Naive B cell (primary cell): ENCODE data around the gene C7orf33. TPM values are rescaled to one million over a fixed set of nuclear protein-coding genes. Genes with fewer than 3 reads are reported as not detected.
A peak's percentile ranks its signal among the peaks of the same experiment; 100 is the strongest.

ENCODE experiments used
- ATAC-seq, 2 donors: fragments of 150-1000 bp; cut with Tn5 transposase; 2 replicates each; pipeline ENCODE4 v1.10.0; 2021; ENCODE audit warnings: low read depth in 2 of 2, mild to moderate bottlenecking in 2 of 2, moderate library complexity in 2 of 2
- DNase-seq: peaks from one replicate; pipeline ENCODE4 v3.0.0; 2022
- H3K27ac Mint-ChIP-seq, 6 donors: one replicate each; pipeline ENCODE4 v1.8.0; 2020 to 2022; ENCODE audit warnings: mild to moderate bottlenecking in 6 of 6, mixed read lengths in 6 of 6, moderate library complexity in 5 of 6, inconsistent platforms in 2 of 6
- H3K27me3 Mint-ChIP-seq, 3 donors: one replicate each; pipeline ENCODE4 v1.8.0; 2021 to 2022; ENCODE audit warnings: mixed read lengths in 3 of 3, mild to moderate bottlenecking in 1 of 3
- H3K36me3 Mint-ChIP-seq, 2 donors: one replicate each; pipeline ENCODE4 v1.8.0; 2020 to 2022; ENCODE audit warnings: mixed read lengths in 2 of 2, inconsistent platforms in 1 of 2, mild to moderate bottlenecking in 1 of 2
- H3K4me1 Mint-ChIP-seq, 3 donors: one replicate each; pipeline ENCODE4 v1.8.0; 2020 to 2022; ENCODE audit warnings: mixed read lengths in 3 of 3, inconsistent platforms in 1 of 3, mild to moderate bottlenecking in 1 of 3, moderate library complexity in 1 of 3
- H3K4me3 Mint-ChIP-seq, 8 donors: one replicate each; pipeline ENCODE4 v1.8.0; 2020 to 2022; ENCODE audit warnings: mild to moderate bottlenecking in 8 of 8, mixed read lengths in 8 of 8, moderate library complexity in 8 of 8, inconsistent platforms in 2 of 8
- H3K9me3 Mint-ChIP-seq, 7 donors: one replicate each; pipeline ENCODE4 v1.8.0; 2020 to 2022; ENCODE audit warnings: mixed read lengths in 7 of 7, mild to moderate bottlenecking in 5 of 7, inconsistent platforms in 2 of 7, moderate library complexity in 1 of 7
- polyA plus RNA-seq, 6 donors: library from polyadenylated mRNA; unstranded; fragments of 300-500 nt; fragmentation: Illumina TruSeq; gene quantifications; one replicate each; pipeline ENCODE4 v1.2.3, GENCODE V29; 2021; ENCODE audit warnings: low read depth in 6 of 6

C7orf33 gene
- polyA plus RNA-seq, 6 donors from 2014 or later, result not detected

DNA sequence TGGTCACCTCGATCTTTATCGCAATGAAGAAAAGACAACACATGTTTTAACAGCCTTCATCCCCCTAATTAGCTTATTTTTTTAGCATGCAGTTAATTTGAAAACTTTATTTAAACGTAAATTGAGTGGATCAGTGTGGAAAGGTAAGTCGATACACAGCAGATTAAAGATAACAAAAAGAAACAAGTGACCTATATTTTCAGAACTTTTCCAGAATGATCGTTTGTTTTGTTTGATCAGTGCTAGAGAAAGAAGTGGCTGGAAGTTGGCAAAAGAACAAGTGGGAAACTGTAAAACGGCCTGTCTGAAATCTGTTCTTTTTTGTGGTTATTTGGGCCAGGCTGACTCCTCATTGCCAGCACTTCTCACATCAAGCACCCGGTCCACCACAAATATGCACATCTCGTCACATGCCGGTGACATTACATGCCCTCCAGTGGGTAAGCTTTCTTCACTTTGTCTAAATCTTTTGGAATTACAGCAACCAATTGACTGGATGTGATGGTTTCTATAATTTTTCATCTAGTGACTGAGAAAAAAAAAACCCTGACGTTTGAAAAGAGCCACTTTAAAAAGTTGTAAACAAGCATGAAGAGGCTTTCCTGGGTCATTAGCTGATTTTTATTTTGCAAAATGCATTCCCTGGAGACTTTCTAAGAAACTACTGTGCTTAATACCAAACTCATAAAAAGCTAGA is 33.2 kb downstream of the C7orf33 start:
- ATAC-seq (no peak), DNase-seq (no peak)
- H3K4me1 Mint-ChIP-seq, result peaks cover 0 to 6% (median under 1%) of the 10 kb centered on the region in 3 donors
- H3K27me3 Mint-ChIP-seq, result peaks cover 15 to 28% (median 20%) of the 10 kb centered on the region in 3 donors
- H3K4me3 Mint-ChIP-seq, result no peak overlapping the region
- peaks cover 0 to 4% (median 0%) of the 10 kb centered on the region in 7 donors for H3K9me3 Mint-ChIP-seq
- H3K27ac Mint-ChIP-seq, result no peak overlapping the region
- H3K36me3 Mint-ChIP-seq, result no peaks in the 10 kb centered on the region

DNA sequence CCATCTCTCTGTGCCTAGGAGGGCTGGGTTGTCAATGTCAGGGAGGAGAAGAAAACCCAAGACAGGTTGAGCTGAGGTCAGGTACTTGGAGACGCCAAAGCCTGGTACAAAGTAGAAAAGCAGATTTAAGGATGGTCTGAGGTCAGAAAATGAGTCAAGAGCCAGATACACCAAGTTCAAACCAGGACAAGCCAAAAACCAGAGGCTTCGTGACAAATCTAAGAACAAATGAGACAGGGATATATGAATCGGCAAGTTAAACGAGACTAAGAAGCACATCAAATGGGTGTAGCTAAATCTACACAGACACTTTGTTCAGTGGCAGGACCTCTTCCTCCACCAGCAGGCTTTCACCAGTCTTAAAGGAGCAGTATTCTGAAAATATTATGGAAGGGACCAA is 34.2 kb downstream of the C7orf33 start:
- Mint-ChIP-seq H3K27ac (peak overlapping the region in 1 of 6 donors; percentile 13), H3K4me1 (peaks cover 2 to 16% (median 4%) of the 10 kb centered on the region in 3 donors), H3K36me3 (no peaks in the 10 kb centered on the region), H3K4me3 (no peak overlapping the region), H3K27me3 (peaks cover 10 to 18% (median 13%) of the 10 kb centered on the region in 3 donors), H3K9me3 (no peaks in the 10 kb centered on the region)
- DNase-seq, result no peak
- no peak for ATAC-seq

DNA sequence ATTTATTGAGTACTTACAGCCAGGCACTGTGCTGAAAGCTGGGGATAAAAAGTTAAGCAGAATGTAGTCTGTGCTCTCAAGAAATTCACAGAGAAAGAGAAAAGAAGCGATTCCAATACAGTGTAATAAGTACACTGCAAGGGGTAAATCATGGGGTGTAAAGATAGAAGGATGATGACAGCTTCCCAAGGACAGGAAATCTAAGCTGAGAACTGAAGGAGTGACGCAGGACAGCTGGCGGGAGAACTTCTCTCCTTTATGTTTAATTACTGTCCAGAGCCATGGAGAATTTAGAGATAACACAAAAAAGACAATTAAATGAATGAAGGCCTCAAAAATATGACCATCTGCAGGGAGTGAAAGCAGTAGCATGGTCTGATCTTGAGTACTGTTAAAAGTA is 34.8 kb downstream of the C7orf33 start:
- peaks cover 8 to 20% (median 8%) of the 10 kb centered on the region in 3 donors for H3K4me1 Mint-ChIP-seq
- no peaks in the 10 kb centered on the region for H3K36me3 Mint-ChIP-seq
- no peak for ATAC-seq
- DNase-seq, result no peak
- H3K27me3 Mint-ChIP-seq, result peaks cover 10 to 16% (median 13%) of the 10 kb centered on the region in 3 donors
- no peak overlapping the region for H3K4me3 Mint-ChIP-seq
- H3K9me3 Mint-ChIP-seq, result no peaks in the 10 kb centered on the region
- H3K27ac Mint-ChIP-seq, result no peak overlapping the region

DNA sequence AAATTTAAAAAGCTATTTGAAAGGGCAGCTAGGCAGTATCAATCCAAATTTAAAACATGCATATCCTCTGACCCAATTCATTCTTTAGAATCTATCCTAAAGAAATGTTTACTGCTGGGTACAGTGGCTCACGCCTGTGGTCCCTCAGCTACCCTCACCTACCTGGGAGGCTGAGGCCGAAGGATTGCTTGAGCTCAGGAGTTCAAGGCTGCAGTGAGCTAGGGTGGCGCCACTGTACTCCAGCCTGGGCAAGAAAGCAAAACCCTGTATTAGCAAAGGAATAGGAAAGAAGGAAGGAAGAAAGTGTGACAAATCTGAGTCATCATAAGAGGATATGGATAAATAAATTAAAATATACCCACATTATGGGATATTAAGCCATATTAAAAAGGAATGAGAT is 36.3 kb downstream of the C7orf33 start:
- Mint-ChIP-seq H3K4me1 (peaks cover 8 to 20% (median 9%) of the 10 kb centered on the region in 3 donors), H3K4me3 (no peak overlapping the region)

DNA sequence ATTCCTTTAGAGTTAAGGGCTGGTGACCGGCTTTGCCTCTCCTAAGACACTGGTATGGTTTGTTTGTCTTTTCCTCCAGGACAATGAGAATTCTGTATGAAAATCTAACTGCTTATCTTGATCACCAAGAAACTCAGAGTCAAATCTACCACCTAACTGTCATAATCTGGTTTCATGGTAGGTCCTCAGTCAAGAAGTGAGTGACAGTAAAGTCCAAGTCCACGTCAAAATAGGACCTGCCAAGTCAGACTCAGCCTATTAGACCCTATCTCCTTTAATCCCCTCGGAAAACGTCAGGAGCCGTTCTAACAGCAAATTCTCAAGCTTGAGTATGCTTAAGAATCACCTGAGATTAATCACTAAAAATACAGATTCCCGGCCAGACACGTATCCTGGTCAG is 37.4 kb downstream of the C7orf33 start:
- ATAC-seq (no peak), DNase-seq (no peak)
- H3K36me3 Mint-ChIP-seq, result no peaks in the 10 kb centered on the region
- H3K27me3 Mint-ChIP-seq, result peaks cover 0 to 4% (median 0%) of the 10 kb centered on the region in 3 donors
- H3K4me3 Mint-ChIP-seq, result peak overlapping the region in 2 of 8 donors; percentile 17 to 18
- H3K4me1 Mint-ChIP-seq, result peaks cover 9 to 23% (median 9%) of the 10 kb centered on the region in 3 donors
- no peak overlapping the region for H3K27ac Mint-ChIP-seq
- no peaks in the 10 kb centered on the region for H3K9me3 Mint-ChIP-seq

More for the DNA sequence above, 36.3 kb downstream of the C7orf33 start:
- no peaks in the 10 kb centered on the region for H3K36me3 Mint-ChIP-seq
- no peak for ATAC-seq
- H3K9me3 Mint-ChIP-seq, result no peaks in the 10 kb centered on the region
- H3K27ac Mint-ChIP-seq, result no peak overlapping the region
- no peak for DNase-seq
- peaks cover 0 to 4% (median 0%) of the 10 kb centered on the region in 3 donors for H3K27me3 Mint-ChIP-seq

DNA sequence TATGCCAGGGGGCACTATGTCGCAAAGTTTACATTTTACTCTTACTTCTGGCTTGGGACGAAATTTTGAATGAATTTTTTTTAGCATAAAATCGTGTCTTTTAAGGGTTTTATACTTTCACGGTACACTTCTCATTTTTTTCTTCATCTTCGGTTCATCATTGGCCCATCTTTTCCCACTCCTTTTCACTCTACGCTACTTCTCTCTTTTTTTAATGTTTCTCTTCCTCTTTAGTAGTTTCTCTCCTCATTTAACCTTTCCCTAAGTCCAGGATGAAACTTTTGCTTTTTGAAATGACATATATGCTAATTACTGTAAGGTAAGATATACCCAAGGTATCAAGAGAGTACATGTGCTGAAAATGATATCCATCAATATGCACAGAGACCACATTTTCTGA is 39.5 kb downstream of the C7orf33 start:
- no peak overlapping the region for H3K27ac Mint-ChIP-seq
- DNase-seq (no peak), ATAC-seq (no peak)
- peaks cover 9 to 30% (median 16%) of the 10 kb centered on the region in 3 donors for H3K4me1 Mint-ChIP-seq
- peak overlapping the region in 1 of 8 donors; percentile 10 for H3K4me3 Mint-ChIP-seq
- H3K9me3 Mint-ChIP-seq, result no peaks in the 10 kb centered on the region
- H3K27me3 Mint-ChIP-seq, result peaks cover 0 to 4% (median 0%) of the 10 kb centered on the region in 3 donors
- H3K36me3 Mint-ChIP-seq, result no peaks in the 10 kb centered on the region

DNA sequence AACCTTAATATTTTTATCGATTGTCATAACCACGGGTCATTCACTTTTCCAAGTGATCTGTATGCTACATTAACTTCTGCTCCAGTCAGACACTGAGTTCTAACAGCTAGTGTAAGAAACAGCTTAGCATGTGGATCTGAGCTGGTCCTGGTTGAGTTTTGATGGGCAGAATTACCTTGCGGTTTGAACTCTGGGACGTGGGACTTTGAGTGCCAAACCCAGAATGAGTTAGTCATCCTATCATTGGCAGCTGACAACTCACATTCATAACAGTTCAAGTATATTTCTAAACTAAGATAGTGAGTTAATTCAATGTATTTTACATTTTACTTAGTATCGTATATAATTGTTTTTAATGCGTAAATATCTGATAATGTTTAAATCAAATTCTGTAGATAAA is 43.2 kb downstream of the C7orf33 start:
- Mint-ChIP-seq H3K4me3 (no peak overlapping the region), H3K27me3 (peaks cover 0 to 6% (median 4%) of the 10 kb centered on the region in 3 donors), H3K9me3 (peaks cover 0 to 3% (median 0%) of the 10 kb centered on the region in 7 donors), H3K4me1 (peaks cover 9 to 24% (median 15%) of the 10 kb centered on the region in 3 donors), H3K27ac (peak overlapping the region in 1 of 6 donors; percentile 4), H3K36me3 (no peaks in the 10 kb centered on the region)
- no peak for DNase-seq
- no peak for ATAC-seq

DNA sequence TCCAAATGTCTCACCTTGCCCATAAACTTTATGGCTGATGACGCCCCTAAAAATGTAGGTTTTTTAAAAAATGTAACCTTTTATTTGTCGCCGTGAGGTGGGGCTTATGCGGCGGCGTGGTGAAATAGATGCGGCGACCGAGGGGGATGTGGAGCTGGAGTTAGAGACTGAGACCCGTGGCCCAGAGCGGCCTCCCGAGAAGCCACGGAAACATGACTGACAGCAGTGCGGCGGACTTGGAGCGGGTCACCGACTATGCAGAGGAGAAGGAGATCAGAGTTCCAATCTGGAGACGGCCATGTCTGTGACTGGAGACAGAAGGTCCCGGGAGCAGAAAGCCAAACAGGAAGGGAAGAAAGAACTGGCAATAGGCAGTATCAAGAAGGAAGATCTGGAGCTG is 46.5 kb downstream of the C7orf33 start:
- Mint-ChIP-seq H3K27ac (no peak overlapping the region), H3K36me3 (no peaks in the 10 kb centered on the region), H3K27me3 (peaks cover 0 to 6% (median 4%) of the 10 kb centered on the region in 3 donors), H3K4me1 (peaks cover 0 to 9% (median 8%) of the 10 kb centered on the region in 3 donors), H3K4me3 (no peak overlapping the region), H3K9me3 (peaks cover 0 to 3% (median 0%) of the 10 kb centered on the region in 7 donors)
- no peak for DNase-seq
- no peak for ATAC-seq

DNA sequence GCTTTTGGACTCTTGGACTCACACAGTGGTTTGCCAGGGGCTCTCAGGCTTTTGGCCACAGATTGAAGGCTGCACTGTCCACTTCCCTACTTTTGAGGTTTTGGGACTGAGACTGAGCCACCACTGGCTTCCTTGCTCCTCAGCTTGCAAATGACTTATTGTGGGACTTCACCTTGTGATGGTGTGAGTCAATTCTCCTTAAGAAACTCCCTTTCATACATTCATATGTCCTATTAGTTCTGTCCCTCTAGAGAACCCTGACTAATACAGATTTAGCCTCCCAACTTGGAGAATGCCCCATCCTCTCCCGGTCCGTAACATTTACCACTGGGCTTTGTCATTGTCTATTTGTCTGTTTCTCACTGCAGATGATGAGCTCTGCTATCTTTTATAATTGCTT is 55.3 kb downstream of the C7orf33 start:
- DNase-seq, result no peak
- Mint-ChIP-seq H3K4me1 (no peaks in the 10 kb centered on the region), H3K4me3 (no peak overlapping the region), H3K9me3 (no peaks in the 10 kb centered on the region), H3K27ac (no peak overlapping the region), H3K36me3 (peaks cover 0 to 4% of the 10 kb centered on the region in 2 donors), H3K27me3 (peaks cover 17 to 29% (median 22%) of the 10 kb centered on the region in 3 donors)
- ATAC-seq, result no peak

DNA sequence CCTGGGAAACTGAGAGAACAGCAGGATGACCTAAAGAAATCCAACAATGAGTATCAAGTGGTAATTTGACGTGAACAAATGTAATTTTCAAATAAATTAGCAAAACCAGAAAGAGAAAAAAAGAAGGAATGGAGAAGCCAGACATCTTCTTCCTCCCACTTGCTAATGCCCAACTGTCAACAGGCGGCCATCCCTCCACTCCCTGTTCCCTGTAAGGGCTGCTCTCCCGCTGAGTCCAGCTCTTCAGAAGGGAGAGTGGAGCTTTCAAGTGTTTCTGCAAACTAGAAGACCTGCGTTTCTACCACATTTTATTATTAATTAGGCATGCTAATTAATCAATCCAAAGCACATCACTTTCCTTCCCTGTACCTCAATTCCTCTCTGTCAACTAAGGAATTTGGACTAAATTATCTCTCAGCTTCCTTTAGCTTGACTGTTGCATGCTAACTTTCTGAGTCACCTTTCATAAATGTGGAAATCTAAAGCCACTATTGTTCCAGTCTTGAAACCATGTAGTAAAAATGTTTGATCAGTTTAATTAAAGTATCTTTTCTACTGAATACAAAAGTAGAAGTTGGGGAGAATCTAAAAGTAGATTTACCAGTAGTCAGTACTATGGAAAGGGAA is 59.8 kb downstream of the C7orf33 start:
- Mint-ChIP-seq H3K4me3 (no peak overlapping the region), H3K36me3 (peaks cover 0 to under 1% of the 10 kb centered on the region in 2 donors), H3K27ac (no peak overlapping the region), H3K9me3 (no peaks in the 10 kb centered on the region), H3K27me3 (peaks cover 13 to 30% (median 18%) of the 10 kb centered on the region in 3 donors), H3K4me1 (no peaks in the 10 kb centered on the region)
- ATAC-seq (no peak), DNase-seq (no peak)

DNA sequence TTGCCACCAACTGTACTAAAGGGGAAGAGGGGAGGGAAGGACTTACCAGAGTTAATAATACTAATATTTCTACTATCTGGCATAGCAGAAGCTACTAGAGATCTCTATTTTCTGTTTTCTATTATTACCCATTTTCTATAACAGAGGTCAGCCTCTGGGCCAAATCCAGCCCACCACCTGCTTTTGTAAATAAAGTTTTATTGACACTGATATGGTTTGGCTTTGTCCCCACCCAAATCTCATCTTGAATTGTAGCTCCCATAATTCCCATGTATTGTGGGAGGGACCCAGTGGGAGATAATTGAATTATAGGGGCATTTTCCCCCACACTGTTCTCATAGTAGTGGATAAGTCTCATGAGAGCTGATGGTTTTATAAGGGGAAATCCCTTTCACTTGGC is 62.2 kb downstream of the C7orf33 start:
- Mint-ChIP-seq H3K36me3 (no peaks in the 10 kb centered on the region), H3K9me3 (no peaks in the 10 kb centered on the region), H3K27ac (no peak overlapping the region), H3K27me3 (peaks cover 8 to 25% (median 9%) of the 10 kb centered on the region in 3 donors), H3K4me3 (no peak overlapping the region), H3K4me1 (no peaks in the 10 kb centered on the region)
- DNase-seq (no peak), ATAC-seq (no peak)

DNA sequence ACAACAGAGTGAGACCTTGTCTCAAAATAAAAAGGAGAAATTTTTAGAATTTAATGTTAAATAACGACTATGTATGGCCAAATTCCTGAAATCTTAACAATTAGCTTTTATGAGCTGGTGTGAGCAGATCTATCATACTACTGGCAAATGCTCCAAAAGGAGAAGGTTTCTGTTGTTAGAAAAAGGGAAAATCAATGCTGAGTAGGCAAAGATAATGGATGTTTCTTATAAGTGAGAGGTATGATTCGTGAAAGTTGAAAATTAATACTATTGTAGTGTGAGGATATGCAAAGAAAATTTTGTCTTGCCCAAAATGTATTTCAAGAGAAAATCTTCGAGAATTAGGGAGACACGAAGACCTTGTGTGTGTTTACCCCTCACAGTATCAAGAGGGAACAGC is 67.4 kb downstream of the C7orf33 start:
- no peak overlapping the region for H3K4me3 Mint-ChIP-seq
- ATAC-seq (no peak), DNase-seq (no peak)
- no peaks in the 10 kb centered on the region for H3K9me3 Mint-ChIP-seq
- no peaks in the 10 kb centered on the region for H3K4me1 Mint-ChIP-seq
- H3K36me3 Mint-ChIP-seq, result no peaks in the 10 kb centered on the region
- H3K27me3 Mint-ChIP-seq, result no peaks in the 10 kb centered on the region
- H3K27ac Mint-ChIP-seq, result no peak overlapping the region

DNA sequence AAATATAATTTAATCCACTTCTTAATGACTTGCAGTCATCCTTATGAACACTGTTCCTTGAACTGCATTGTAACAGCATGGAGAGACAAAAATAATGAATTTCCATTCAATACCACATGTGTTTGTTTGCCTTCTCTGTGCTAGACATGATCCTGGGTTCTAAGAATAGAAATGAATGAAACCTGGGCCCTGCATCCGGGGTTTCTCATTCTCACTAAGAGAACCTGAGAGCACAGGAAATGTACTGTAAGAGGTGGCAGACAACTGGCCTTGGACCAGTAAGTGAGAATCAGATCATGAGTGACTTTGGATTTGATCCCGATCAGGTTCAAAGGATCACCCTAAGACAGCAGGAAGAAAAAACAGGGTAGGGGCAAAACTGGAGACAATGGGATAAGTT is 70.9 kb downstream of the C7orf33 start:
- Mint-ChIP-seq H3K4me1 (no peaks in the 10 kb centered on the region), H3K36me3 (no peaks in the 10 kb centered on the region), H3K27ac (no peak overlapping the region), H3K4me3 (no peak overlapping the region), H3K9me3 (no peaks in the 10 kb centered on the region), H3K27me3 (peaks cover 0 to 2% (median 0%) of the 10 kb centered on the region in 3 donors)
- DNase-seq (no peak), ATAC-seq (no peak)

DNA sequence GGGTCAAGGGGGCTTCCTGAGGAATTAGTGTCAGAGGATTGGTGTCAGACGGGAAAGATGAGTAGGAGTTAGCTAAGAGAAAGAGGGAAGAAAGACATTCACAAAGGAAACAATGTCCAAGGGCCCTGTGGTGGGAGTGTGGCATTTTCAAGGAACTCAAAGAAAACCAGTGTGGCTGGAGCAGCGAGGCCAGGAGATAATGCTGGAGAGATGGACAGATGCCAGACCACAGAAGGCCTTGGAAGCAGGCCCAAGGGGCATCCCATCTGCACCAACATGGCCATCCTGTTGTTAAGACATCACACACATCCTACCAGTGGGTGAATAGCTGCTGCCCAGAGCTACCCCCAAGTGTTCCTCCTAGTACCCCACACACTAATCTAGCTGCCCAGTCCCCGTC is 72.1 kb downstream of the C7orf33 start:
- no peak overlapping the region for H3K27ac Mint-ChIP-seq
- ATAC-seq, result no peak
- no peaks in the 10 kb centered on the region for H3K36me3 Mint-ChIP-seq
- H3K27me3 Mint-ChIP-seq, result peaks cover 0 to 9% (median 0%) of the 10 kb centered on the region in 3 donors
- H3K9me3 Mint-ChIP-seq, result no peaks in the 10 kb centered on the region
- no peaks in the 10 kb centered on the region for H3K4me1 Mint-ChIP-seq
- DNase-seq, result no peak
- peak overlapping the region in 1 of 8 donors; percentile 48 for H3K4me3 Mint-ChIP-seq
